IgD-negative memory B cell (primary cell): ENCODE results near the gene NUDT22. TPM values are rescaled to one million over a fixed set of nuclear protein-coding genes. Genes with fewer than 3 reads are reported as not detected.

Experiments
- H3K27ac Mint-ChIP-seq, 3 donors: one replicate each; pipeline ENCODE4 v1.8.0; 2020 to 2022; ENCODE audit warnings: mild to moderate bottlenecking in 3 of 3, mixed read lengths in 3 of 3, moderate library complexity in 1 of 3
- H3K27me3 Mint-ChIP-seq: one replicate; pipeline ENCODE4 v1.8.0; 2021; ENCODE audit warnings: mixed read lengths
- H3K36me3 Mint-ChIP-seq: one replicate; pipeline ENCODE4 v1.8.0; 2020; ENCODE audit warnings: mild to moderate bottlenecking, mixed read lengths
- H3K4me1 Mint-ChIP-seq, 3 donors: one replicate each; pipeline ENCODE4 v1.8.0; 2020 to 2022; ENCODE audit warnings: mixed read lengths in 3 of 3, mild to moderate bottlenecking in 1 of 3
- H3K4me3 Mint-ChIP-seq, 4 donors: one replicate each; pipeline ENCODE4 v1.8.0; 2020 to 2022; ENCODE audit warnings: mild to moderate bottlenecking in 4 of 4, mixed read lengths in 4 of 4, moderate library complexity in 3 of 4
- H3K9me3 Mint-ChIP-seq, 3 donors: one replicate each; pipeline ENCODE4 v1.8.0; 2020 to 2021; ENCODE audit warnings: mixed read lengths in 3 of 3, mild to moderate bottlenecking in 1 of 3
- polyA plus RNA-seq: library from polyadenylated mRNA; unstranded; fragments of 300-500 nt; fragmentation: Illumina TruSeq; gene quantifications from one replicate; pipeline ENCODE4 v1.2.3, GENCODE V29; 2021

The NUDT22 gene
- polyA plus RNA-seq, 1 donor from 2014 or later, result 56.6 TPM

GRCh38 chr11:64201543-64201942, 24.5 kb upstream of the NUDT22 start:
- Mint-ChIP-seq H3K4me3 (peak overlapping the region in 1 of 4 donors; percentile 3), H3K4me1 (peaks cover 13 to 16% (median 15%) of the 10 kb centered on the region in 3 donors), H3K9me3 (no peaks in the 10 kb centered on the region), H3K27me3 (no peaks in the 10 kb centered on the region), H3K36me3 (peaks cover 5% of the 10 kb centered on the region), H3K27ac (peak overlapping the region in 1 of 3 donors; percentile 6)

GRCh38 chr11:64202992-64203391, 23.1 kb upstream of the NUDT22 start:
- Mint-ChIP-seq H3K4me3 (peak overlapping the region in 2 of 4 donors; percentile 38 to 84), H3K36me3 (peaks cover 5% of the 10 kb centered on the region), H3K27me3 (no peaks in the 10 kb centered on the region), H3K27ac (peak overlapping the region in 1 of 3 donors; percentile 46), H3K4me1 (peaks cover 13 to 19% (median 17%) of the 10 kb centered on the region in 3 donors), H3K9me3 (no peaks in the 10 kb centered on the region)

- H3K4me1 Mint-ChIP-seq, result peaks cover 13 to 19% (median 17%) of the 10 kb centered on the region in 3 donors
- H3K27me3 Mint-ChIP-seq, result no peaks in the 10 kb centered on the region
- H3K27ac Mint-ChIP-seq, result no peak overlapping the region
- no peaks in the 10 kb centered on the region for H3K9me3 Mint-ChIP-seq
- peak overlapping the region in 2 of 4 donors; percentile 38 to 84 for H3K4me3 Mint-ChIP-seq
- peaks cover 5% of the 10 kb centered on the region for H3K36me3 Mint-ChIP-seq
Observed at GRCh38 chr11:64203421-64204079, 22.5 kb upstream of the NUDT22 start.

- no peak overlapping the region for H3K4me3 Mint-ChIP-seq
- H3K27ac Mint-ChIP-seq, result no peak overlapping the region
- no peaks in the 10 kb centered on the region for H3K9me3 Mint-ChIP-seq
- peaks cover 5% of the 10 kb centered on the region for H3K36me3 Mint-ChIP-seq
- no peaks in the 10 kb centered on the region for H3K27me3 Mint-ChIP-seq
- peaks cover 13 to 23% (median 22%) of the 10 kb centered on the region in 3 donors for H3K4me1 Mint-ChIP-seq
Observed at GRCh38 chr11:64204080-64204440, 22.0 kb upstream of the NUDT22 start.

GRCh38 chr11:64204464-64204989, 21.5 kb upstream of the NUDT22 start:
- Mint-ChIP-seq H3K4me3 (peak overlapping the region in 3 of 4 donors; percentile 72 to 83 (median 80)), H3K9me3 (no peaks in the 10 kb centered on the region), H3K36me3 (peaks cover 5% of the 10 kb centered on the region), H3K27ac (peak overlapping the region in 2 of 3 donors; percentile 55 to 95), H3K4me1 (peaks cover 13 to 23% (median 22%) of the 10 kb centered on the region in 3 donors), H3K27me3 (no peaks in the 10 kb centered on the region)

GRCh38 chr11:64206457-64207255, 19.4 kb upstream of the NUDT22 start, which contains the start of gene FERMT3:
FERMT3 (plus strand) TSS chr11:64206721; CDS start chr11:64207365, 644 bp downstream.
- Mint-ChIP-seq H3K27me3 (no peaks in the 10 kb centered on the region), H3K4me1 (peaks cover 13 to 23% (median 23%) of the 10 kb centered on the region in 3 donors), H3K4me3 (peak within 1 kb of the TSS; percentile 88 to 97 (median 94)), H3K36me3 (peaks cover 5% of the 10 kb centered on the region), H3K9me3 (no peaks in the 10 kb centered on the region), H3K27ac (peak within 1 kb of the TSS; percentile 88 to 98 (median 91))

- H3K4me1 Mint-ChIP-seq, result peaks cover 19 to 29% (median 26%) of the 10 kb centered on the region in 3 donors
- H3K9me3 Mint-ChIP-seq, result no peaks in the 10 kb centered on the region
- H3K27ac Mint-ChIP-seq, result peak overlapping the region; percentile 88 to 98 (median 91)
- H3K4me3 Mint-ChIP-seq, result peak overlapping the region; percentile 88 to 97 (median 94)
- peaks cover 5% of the 10 kb centered on the region for H3K36me3 Mint-ChIP-seq
- H3K27me3 Mint-ChIP-seq, result no peaks in the 10 kb centered on the region
Observed at GRCh38 chr11:64207256-64208085, 18.6 kb upstream of the NUDT22 start.

- Mint-ChIP-seq H3K9me3 (no peaks in the 10 kb centered on the region), H3K27me3 (no peaks in the 10 kb centered on the region), H3K4me3 (peak overlapping the region; percentile 88 to 97 (median 94)), H3K27ac (peak overlapping the region; percentile 88 to 98 (median 91)), H3K36me3 (peaks cover 4% of the 10 kb centered on the region), H3K4me1 (peaks cover 21 to 31% (median 26%) of the 10 kb centered on the region in 3 donors)
Observed at GRCh38 chr11:64208086-64208795, 17.8 kb upstream of the NUDT22 start.

- peak overlapping the region; percentile 10 to 98 (median 79) for H3K27ac Mint-ChIP-seq
- H3K4me3 Mint-ChIP-seq, result peak overlapping the region; percentile 63 to 96 (median 78)
- H3K9me3 Mint-ChIP-seq, result no peaks in the 10 kb centered on the region
- peaks cover 21 to 34% (median 24%) of the 10 kb centered on the region in 3 donors for H3K4me1 Mint-ChIP-seq
- H3K36me3 Mint-ChIP-seq, result peaks cover 6% of the 10 kb centered on the region
- no peaks in the 10 kb centered on the region for H3K27me3 Mint-ChIP-seq
Observed at GRCh38 chr11:64208796-64209562, 17.1 kb upstream of the NUDT22 start.

GRCh38 chr11:64209563-64209843, 16.6 kb upstream of the NUDT22 start:
- H3K4me1 Mint-ChIP-seq, result peaks cover 19 to 31% (median 22%) of the 10 kb centered on the region in 3 donors
- peaks cover 4% of the 10 kb centered on the region for H3K36me3 Mint-ChIP-seq
- H3K27me3 Mint-ChIP-seq, result no peaks in the 10 kb centered on the region
- peak overlapping the region in 1 of 3 donors; percentile 62 for H3K27ac Mint-ChIP-seq
- peak overlapping the region in 1 of 4 donors; percentile 74 for H3K4me3 Mint-ChIP-seq
- H3K9me3 Mint-ChIP-seq, result no peaks in the 10 kb centered on the region

GRCh38 chr11:64210301-64211020, 15.6 kb upstream of the NUDT22 start:
- Mint-ChIP-seq H3K27me3 (no peaks in the 10 kb centered on the region), H3K9me3 (no peaks in the 10 kb centered on the region), H3K4me3 (peak overlapping the region in 2 of 4 donors; percentile 39 to 74), H3K4me1 (peaks cover 12 to 30% (median 17%) of the 10 kb centered on the region in 3 donors), H3K36me3 (peaks cover 4% of the 10 kb centered on the region), H3K27ac (peak overlapping the region in 1 of 3 donors; percentile 62)

- H3K27me3 Mint-ChIP-seq, result no peaks in the 10 kb centered on the region
- peaks cover 4% of the 10 kb centered on the region for H3K36me3 Mint-ChIP-seq
- no peak overlapping the region for H3K4me3 Mint-ChIP-seq
- no peak overlapping the region for H3K27ac Mint-ChIP-seq
- H3K4me1 Mint-ChIP-seq, result peaks cover 7 to 23% (median 11%) of the 10 kb centered on the region in 3 donors
- no peaks in the 10 kb centered on the region for H3K9me3 Mint-ChIP-seq
Observed at GRCh38 chr11:64211181-64211872, 14.7 kb upstream of the NUDT22 start.
